ENCODE measurements around the gene RBKS. TPM values are rescaled to one million over a fixed set of nuclear protein-coding genes. Genes with fewer than 3 reads are reported as not detected.

Gene RBKS
- total and polyA plus RNA-seq, 2 of the 13 experiments (the other 11 are each of a cell fraction or from before 2014, with no cell fraction given) = 7.7 to 8.3 TPM

- peak; percentile 66; the same call in 1 of the 2 replicates for TF ChIP-seq YEATS2 (CRISPR knock-in tag; IDR thresholded peaks at IDR 0.05; ENCODE audit: borderline replicate concordance)
- no peak for TF ChIP-seq IKZF1 (IDR thresholded peaks at IDR 0.05)
- no peak for TF ChIP-seq KMT2B (CRISPR knock-in tag; IDR thresholded peaks at IDR 0.05)
- TF ChIP-seq NR2F6 (IDR thresholded peaks at IDR 0.05) = no peak
- peak; percentile 41; the same call in 1 of the 2 replicates for TF ChIP-seq NR2F6 (CRISPR knock-in tag; IDR thresholded peaks at IDR 0.05)
- no peak for TF ChIP-seq TCF7 (IDR thresholded peaks at IDR 0.05; ENCODE audit: low read depth)
- TF ChIP-seq GABPA (IDR thresholded peaks at IDR 0.05; ENCODE audit: low read depth, low read length) = no peak
- TF ChIP-seq GABPA (CRISPR knock-in tag; IDR thresholded peaks at IDR 0.05; ENCODE audit: low read depth) = no peak
- no peak; the same call in 1 of the 2 replicates for TF ChIP-seq MYC (CRISPR knock-in tag; IDR thresholded peaks at IDR 0.05; ENCODE audit: borderline replicate concordance)
- TF ChIP-seq SIN3A (IDR thresholded peaks at IDR 0.05; ENCODE audit: borderline replicate concordance, low read depth, low read length) = no peak
- TF ChIP-seq ATRX (CRISPR knock-in tag; IDR thresholded peaks at IDR 0.05; ENCODE audit: borderline replicate concordance) = no peak
- TF ChIP-seq CBX1 (IDR thresholded peaks at IDR 0.05; ENCODE audit: low read depth) = no peak
- TF ChIP-seq, protein P1, sequence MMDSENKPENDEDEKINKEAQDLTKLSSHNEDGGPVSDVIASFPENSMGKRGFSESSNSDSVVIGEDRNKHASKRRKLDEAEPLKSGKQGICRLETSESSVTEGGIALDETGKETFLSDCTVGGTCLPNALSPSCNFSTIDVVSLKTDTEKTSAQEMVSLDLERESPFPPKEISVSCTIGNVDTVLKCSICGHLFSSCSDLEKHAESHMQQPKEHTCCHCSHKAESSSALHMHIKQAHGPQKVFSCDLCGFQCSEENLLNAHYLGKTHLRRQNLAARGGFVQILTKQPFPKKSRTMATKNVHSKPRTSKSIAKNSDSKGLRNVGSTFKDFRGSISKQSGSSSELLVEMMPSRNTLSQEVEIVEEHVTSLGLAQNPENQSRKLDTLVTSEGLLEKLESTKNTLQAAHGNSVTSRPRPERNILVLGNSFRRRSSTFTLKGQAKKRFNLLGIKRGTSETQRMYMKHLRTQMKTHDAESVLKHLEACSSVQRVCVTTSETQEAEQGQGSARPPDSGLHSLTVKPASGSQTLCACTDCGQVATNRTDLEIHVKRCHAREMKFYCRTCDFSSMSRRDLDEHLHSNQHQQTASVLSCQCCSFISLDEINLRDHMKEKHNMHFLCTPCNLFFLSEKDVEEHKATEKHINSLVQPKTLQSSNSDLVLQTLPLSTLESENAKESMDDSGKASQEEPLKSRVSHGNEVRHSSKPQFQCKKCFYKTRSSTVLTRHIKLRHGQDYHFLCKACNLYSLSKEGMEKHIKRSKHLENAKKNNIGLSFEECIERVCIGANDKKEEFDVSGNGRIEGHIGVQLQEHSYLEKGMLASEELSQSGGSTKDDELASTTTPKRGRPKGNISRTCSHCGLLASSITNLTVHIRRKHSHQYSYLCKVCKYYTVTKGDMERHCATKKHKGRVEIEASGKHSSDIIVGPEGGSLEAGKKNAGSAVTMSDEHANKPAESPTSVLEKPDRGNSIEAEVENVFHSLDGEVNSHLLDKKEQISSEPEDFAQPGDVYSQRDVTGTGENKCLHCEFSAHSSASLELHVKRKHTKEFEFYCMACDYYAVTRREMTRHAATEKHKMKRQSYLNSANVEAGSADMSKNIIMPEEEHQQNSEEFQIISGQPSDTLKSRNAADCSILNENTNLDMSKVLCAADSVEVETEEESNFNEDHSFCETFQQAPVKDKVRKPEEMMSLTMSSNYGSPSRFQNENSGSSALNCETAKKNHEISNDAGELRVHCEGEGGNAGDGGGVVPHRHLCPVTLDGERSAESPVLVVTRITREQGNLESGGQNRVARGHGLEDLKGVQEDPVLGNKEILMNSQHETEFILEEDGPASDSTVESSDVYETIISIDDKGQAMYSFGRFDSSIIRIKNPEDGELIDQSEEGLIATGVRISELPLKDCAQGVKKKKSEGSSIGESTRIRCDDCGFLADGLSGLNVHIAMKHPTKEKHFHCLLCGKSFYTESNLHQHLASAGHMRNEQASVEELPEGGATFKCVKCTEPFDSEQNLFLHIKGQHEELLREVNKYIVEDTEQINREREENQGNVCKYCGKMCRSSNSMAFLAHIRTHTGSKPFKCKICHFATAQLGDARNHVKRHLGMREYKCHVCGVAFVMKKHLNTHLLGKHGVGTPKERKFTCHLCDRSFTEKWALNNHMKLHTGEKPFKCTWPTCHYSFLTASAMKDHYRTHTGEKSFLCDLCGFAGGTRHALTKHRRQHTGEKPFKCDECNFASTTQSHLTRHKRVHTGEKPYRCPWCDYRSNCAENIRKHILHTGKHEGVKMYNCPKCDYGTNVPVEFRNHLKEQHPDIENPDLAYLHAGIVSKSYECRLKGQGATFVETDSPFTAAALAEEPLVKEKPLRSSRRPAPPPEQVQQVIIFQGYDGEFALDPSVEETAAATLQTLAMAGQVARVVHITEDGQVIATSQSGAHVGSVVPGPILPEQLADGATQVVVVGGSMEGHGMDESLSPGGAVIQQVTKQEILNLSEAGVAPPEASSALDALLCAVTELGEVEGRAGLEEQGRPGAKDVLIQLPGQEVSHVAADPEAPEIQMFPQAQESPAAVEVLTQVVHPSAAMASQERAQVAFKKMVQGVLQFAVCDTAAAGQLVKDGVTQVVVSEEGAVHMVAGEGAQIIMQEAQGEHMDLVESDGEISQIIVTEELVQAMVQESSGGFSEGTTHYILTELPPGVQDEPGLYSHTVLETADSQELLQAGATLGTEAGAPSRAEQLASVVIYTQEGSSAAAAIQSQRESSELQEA (CRISPR knock-in tag; IDR thresholded peaks at IDR 0.05; ENCODE audit: not compliant biosample characterization) = no peak
- no peak for TF ChIP-seq ZNF776 (CRISPR knock-in tag; IDR thresholded peaks at IDR 0.05)
- TF ChIP-seq ZNF34 (CRISPR knock-in tag; IDR thresholded peaks at IDR 0.05; ENCODE audit: borderline replicate concordance) = no peak
- TF ChIP-seq ZBTB7A (CRISPR knock-in tag; IDR thresholded peaks at IDR 0.05) = no peak
- TF ChIP-seq ZNF569 (CRISPR knock-in tag; IDR thresholded peaks at IDR 0.05; ENCODE audit: borderline replicate concordance) = no peak
- TF ChIP-seq PHF5A (CRISPR knock-in tag; IDR thresholded peaks at IDR 0.05; ENCODE audit: low read depth, unreplicated experiment) = peak; percentile 61
- TF ChIP-seq HNF1A (IDR thresholded peaks at IDR 0.05; ENCODE audit: low read depth) = no peak
- no peak for TF ChIP-seq HNF1A (CRISPR knock-in tag; IDR thresholded peaks at IDR 0.05; ENCODE audit: borderline replicate concordance)
- no peak for TF ChIP-seq ZBTB7B (CRISPR knock-in tag; IDR thresholded peaks at IDR 0.05)
- peak; percentile 82; the same call in 1 of the 2 replicates for TF ChIP-seq SMAD3 (CRISPR knock-in tag; IDR thresholded peaks at IDR 0.05)
Observed at GRCh38 chr2:27754138-27754588, 136.0 kb downstream of the RBKS start (continued).

All from HepG2 (cell line).